Neural progenitor cell (in vitro differentiated cells): ENCODE results near the gene IPO13. TPM values are rescaled to one million over a fixed set of nuclear protein-coding genes. Genes with fewer than 3 reads are reported as not detected.

ENCODE experiments used
- DNase-seq: peaks from one replicate; pipeline ENCODE4 v3.0.0-alpha.2; 2016; ENCODE audit warnings: low spot score
- H2AFZ ChIP-seq: fragments of 200-600 bp; sonication (generic); replicated peaks from 2 replicates; pipeline ENCODE4 v1.6.1; 2016; ENCODE audit warnings: antibody characterized with exemption
- H3F3A ChIP-seq: fragments of 200-600 bp; sonication (generic); 2 replicates; pipeline ENCODE4 v1.6.1; 2016; ENCODE audit warnings: antibody characterized with exemption, low read depth
- H3K27ac ChIP-seq: fragments of 200-600 bp; sonication (generic); 2 replicates; pipeline ENCODE4 v1.5.1; 2016; ENCODE audit warnings: mild to moderate bottlenecking
- H3K27me3 ChIP-seq: fragments of 200-600 bp; sonication (generic); 2 replicates; pipeline ENCODE4 v1.6.1; 2016; ENCODE audit warnings: mild to moderate bottlenecking, moderate library complexity
- H3K36me3 ChIP-seq: fragments of 200-600 bp; sonication (generic); 2 replicates; pipeline ENCODE4 v1.5.1; 2016
- H3K4me1 ChIP-seq: fragments of 200-600 bp; sonication (generic); 2 replicates; pipeline ENCODE4 v1.6.1; 2016; ENCODE audit warnings: mixed run types
- H3K4me2 ChIP-seq: fragments of 200-600 bp; sonication (generic); 2 replicates; pipeline ENCODE4 v1.6.1; 2016
- H3K4me3 ChIP-seq: fragments of 200-600 bp; sonication (generic); 2 replicates; pipeline ENCODE4 v1.5.1; 2016
- H3K79me2 ChIP-seq: fragments of 200-600 bp; sonication (generic); 2 replicates; pipeline ENCODE4 v1.6.1; 2016; ENCODE audit warnings: low read depth
- H3K9ac ChIP-seq: fragments of 200-600 bp; sonication (generic); 2 replicates; pipeline ENCODE4 v1.6.1; 2016
- H3K9me3 ChIP-seq: fragments of 200-600 bp; sonication (generic); 2 replicates; pipeline ENCODE4 v1.5.1; 2016; ENCODE audit warnings: low read depth
- H4K20me1 ChIP-seq: fragments of 200-600 bp; sonication (generic); 2 replicates; pipeline ENCODE4 v1.6.1; 2016; ENCODE audit warnings: low read depth
- H3K27ac Mint-ChIP-seq: 3 replicates; pipeline ENCODE4 v1.8.0; 2021; ENCODE audit warnings: mixed read lengths
- H3K27me3 Mint-ChIP-seq: 2 replicates; pipeline ENCODE4 v1.8.0; 2022; ENCODE audit warnings: low read depth, mild to moderate bottlenecking, inconsistent platforms, moderate library complexity, mixed read lengths; ENCODE audit not compliant: insufficient read depth
- H3K36me3 Mint-ChIP-seq: 3 replicates; pipeline ENCODE4 v1.8.0; 2021; ENCODE audit warnings: mixed read lengths
- H3K4me1 Mint-ChIP-seq: 3 replicates; pipeline ENCODE4 v1.8.0; 2021; ENCODE audit warnings: mixed read lengths
- H3K4me3 Mint-ChIP-seq: 3 replicates; pipeline ENCODE4 v1.8.0; 2021; ENCODE audit warnings: mild to moderate bottlenecking, moderate library complexity, mixed read lengths
- H3K9me3 Mint-ChIP-seq: 3 replicates; pipeline ENCODE4 v1.8.0; 2020; ENCODE audit warnings: mixed read lengths
- EZH2 ChIP-seq: fragments of 200-600 bp; sonication (generic); IDR thresholded peaks from 2 replicates; pipeline ENCODE4 v1.6.1; 2017; ENCODE audit warnings: antibody characterized with exemption, mild to moderate bottlenecking, moderate library complexity
- EZH2phosphoT487 ChIP-seq: fragments of 200-600 bp; sonication (generic); IDR thresholded peaks from 2 replicates; pipeline ENCODE4 v1.6.1; 2017; ENCODE audit warnings: antibody characterized with exemption
- total RNA-seq: library from RNA; depleted of rRNA; stranded (reverse); fragments of >200 nt; gene quantifications from 2 replicates; pipeline ENCODE4 v1.2.3, GENCODE V29; 2015; ENCODE audit warnings: low replicate concordance
- TF ChIP-seq, protein P1 (sequence below): fragments of 200-600 bp; sonication (generic); IDR thresholded peaks from 2 replicates; pipeline ENCODE4 v1.5.1; 2017; ENCODE audit warnings: antibody characterized with exemption, mild to moderate bottlenecking

The IPO13 gene
- total RNA-seq, 1 donor from 2014 or later, result 7.2 TPM

DNA sequence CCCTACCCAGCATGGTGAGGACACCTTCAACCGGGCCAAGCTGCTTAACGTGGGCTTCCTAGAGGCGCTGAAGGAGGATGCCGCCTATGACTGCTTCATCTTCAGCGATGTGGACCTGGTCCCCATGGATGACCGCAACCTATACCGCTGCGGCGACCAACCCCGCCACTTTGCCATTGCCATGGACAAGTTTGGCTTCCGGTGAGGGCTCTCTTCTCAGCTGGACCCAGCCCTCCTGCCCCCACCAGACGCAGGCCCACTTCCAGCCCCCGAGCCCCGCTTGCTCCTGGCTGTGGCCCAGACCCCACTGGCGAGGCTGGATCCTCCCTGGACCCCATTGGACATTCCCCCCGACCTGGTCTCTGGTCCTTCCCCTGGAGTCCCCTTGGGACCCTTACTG, 38.1 kb downstream of the IPO13 start:
- no peaks in the 10 kb centered on the region for H3K27me3 Mint-ChIP-seq

DNA sequence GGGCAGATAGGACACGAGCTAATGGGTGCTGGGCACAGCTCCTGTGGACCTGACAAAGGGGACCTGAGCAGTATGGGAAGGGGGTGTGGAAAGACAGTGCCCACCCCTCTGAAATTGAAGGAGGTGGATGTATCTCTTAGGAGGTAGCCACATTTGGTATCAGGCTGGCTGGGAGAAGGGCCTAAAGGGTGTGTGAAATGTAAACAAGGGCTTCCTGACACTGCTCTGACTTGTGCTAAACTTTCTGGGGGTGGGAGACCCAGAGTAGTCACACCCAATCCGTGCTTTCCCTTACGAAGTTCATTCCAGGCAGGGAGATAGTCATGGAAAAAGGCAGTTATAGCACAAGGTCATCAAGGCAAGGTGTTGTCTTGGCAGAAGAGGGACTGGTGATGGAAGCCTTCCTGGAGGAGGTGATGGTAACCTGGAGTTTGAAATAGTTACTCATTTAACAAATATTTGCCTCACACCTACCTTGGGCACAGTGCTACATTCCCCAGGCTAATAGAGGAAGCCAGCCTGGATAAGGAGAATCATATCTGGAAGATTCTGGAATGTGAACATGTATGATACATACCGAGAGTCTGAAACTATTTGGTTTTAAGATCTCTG, 39.3 kb downstream of the IPO13 start:
- Histone ChIP-seq H3K79me2 (no peaks in the 10 kb centered on the region), H3K9me3 (no peaks in the 10 kb centered on the region), H2AFZ (no peak overlapping the region), H3F3A (peaks cover 7% of the 10 kb centered on the region), H4K20me1 (peaks cover 6% of the 10 kb centered on the region), H3K27me3 (no peaks in the 10 kb centered on the region), H3K4me2 (no peak overlapping the region), H3K27ac (no peak overlapping the region), H3K36me3 (no peaks in the 10 kb centered on the region), H3K9ac (no peak overlapping the region), H3K4me1 (no peaks in the 10 kb centered on the region), H3K4me3 (no peak overlapping the region)
- Mint-ChIP-seq H3K27ac (no peak overlapping the region), H3K9me3 (no peaks in the 10 kb centered on the region), H3K36me3 (peaks cover 27% of the 10 kb centered on the region), H3K4me3 (no peak overlapping the region), H3K27me3 (no peaks in the 10 kb centered on the region), H3K4me1 (peaks cover 8% of the 10 kb centered on the region)
- TF ChIP-seq EZH2phosphoT487 (no peak), EZH2 (no peak)
- TF ChIP-seq, protein P1, sequence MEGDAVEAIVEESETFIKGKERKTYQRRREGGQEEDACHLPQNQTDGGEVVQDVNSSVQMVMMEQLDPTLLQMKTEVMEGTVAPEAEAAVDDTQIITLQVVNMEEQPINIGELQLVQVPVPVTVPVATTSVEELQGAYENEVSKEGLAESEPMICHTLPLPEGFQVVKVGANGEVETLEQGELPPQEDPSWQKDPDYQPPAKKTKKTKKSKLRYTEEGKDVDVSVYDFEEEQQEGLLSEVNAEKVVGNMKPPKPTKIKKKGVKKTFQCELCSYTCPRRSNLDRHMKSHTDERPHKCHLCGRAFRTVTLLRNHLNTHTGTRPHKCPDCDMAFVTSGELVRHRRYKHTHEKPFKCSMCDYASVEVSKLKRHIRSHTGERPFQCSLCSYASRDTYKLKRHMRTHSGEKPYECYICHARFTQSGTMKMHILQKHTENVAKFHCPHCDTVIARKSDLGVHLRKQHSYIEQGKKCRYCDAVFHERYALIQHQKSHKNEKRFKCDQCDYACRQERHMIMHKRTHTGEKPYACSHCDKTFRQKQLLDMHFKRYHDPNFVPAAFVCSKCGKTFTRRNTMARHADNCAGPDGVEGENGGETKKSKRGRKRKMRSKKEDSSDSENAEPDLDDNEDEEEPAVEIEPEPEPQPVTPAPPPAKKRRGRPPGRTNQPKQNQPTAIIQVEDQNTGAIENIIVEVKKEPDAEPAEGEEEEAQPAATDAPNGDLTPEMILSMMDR, result no peak
- DNase-seq, result no peak

More for the DNA sequence above, 38.1 kb downstream of the IPO13 start:
- TF ChIP-seq EZH2, result no peak
- TF ChIP-seq, protein P1, result no peak
- TF ChIP-seq EZH2phosphoT487, result no peak
- H3K27ac Mint-ChIP-seq, result no peak overlapping the region
- Histone ChIP-seq H3K4me3 (no peak overlapping the region), H3K27ac (no peak overlapping the region), H3F3A (peaks cover 10% of the 10 kb centered on the region), H3K4me2 (no peak overlapping the region), H3K79me2 (peaks cover 9% of the 10 kb centered on the region), H3K9me3 (no peaks in the 10 kb centered on the region), H3K27me3 (no peaks in the 10 kb centered on the region), H3K9ac (no peak overlapping the region), H4K20me1 (peaks cover 9% of the 10 kb centered on the region), H2AFZ (no peak overlapping the region), H3K4me1 (peaks cover 5% of the 10 kb centered on the region), H3K36me3 (no peaks in the 10 kb centered on the region)
- H3K4me1 Mint-ChIP-seq, result peaks cover 17% of the 10 kb centered on the region
- DNase-seq, result no peak
- no peaks in the 10 kb centered on the region for H3K9me3 Mint-ChIP-seq
- H3K4me3 Mint-ChIP-seq, result no peak overlapping the region
- H3K36me3 Mint-ChIP-seq, result peaks cover 31% of the 10 kb centered on the region

DNA sequence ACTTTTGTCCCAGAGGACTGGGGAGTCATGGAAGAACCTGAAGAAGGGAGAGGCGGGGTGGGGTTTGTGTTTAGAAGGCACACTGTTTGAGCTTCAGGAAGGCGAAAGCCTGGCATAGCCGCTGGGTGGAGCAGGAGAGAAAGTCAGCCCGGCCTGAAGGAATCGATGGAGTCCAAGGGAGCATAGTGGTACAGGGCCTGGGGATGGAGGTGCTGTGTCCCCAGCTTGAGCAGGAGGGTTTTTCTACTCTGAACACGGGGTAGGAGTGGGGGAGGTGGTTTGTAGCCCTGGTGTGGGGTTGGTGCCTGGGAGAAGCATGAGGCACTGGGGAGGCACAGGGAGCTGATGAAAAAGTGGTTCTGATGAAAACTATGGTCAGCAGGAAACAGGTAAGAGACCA, 40.0 kb downstream of the IPO13 start:
- no peak for TF ChIP-seq EZH2
- TF ChIP-seq, protein P1, result no peak
- TF ChIP-seq EZH2phosphoT487, result no peak
- H3K4me3 Mint-ChIP-seq, result no peak overlapping the region
- Histone ChIP-seq H3K79me2 (no peaks in the 10 kb centered on the region), H2AFZ (no peak overlapping the region), H3K9ac (no peak overlapping the region), H3K4me1 (no peaks in the 10 kb centered on the region), H4K20me1 (peaks cover 6% of the 10 kb centered on the region), H3K27ac (no peak overlapping the region), H3K27me3 (no peaks in the 10 kb centered on the region), H3K36me3 (no peaks in the 10 kb centered on the region), H3K4me3 (no peak overlapping the region), H3F3A (peaks cover 13% of the 10 kb centered on the region), H3K9me3 (no peaks in the 10 kb centered on the region), H3K4me2 (no peak overlapping the region)
- H3K36me3 Mint-ChIP-seq, result peaks cover 27% of the 10 kb centered on the region
- no peaks in the 10 kb centered on the region for H3K27me3 Mint-ChIP-seq
- peaks cover 8% of the 10 kb centered on the region for H3K4me1 Mint-ChIP-seq
- no peak for DNase-seq
- H3K27ac Mint-ChIP-seq, result no peak overlapping the region
- no peaks in the 10 kb centered on the region for H3K9me3 Mint-ChIP-seq
